PC-3 (cell line): ENCODE data around the gene PAOX. TPM values are rescaled to one million over a fixed set of nuclear protein-coding genes. Genes with fewer than 3 reads are reported as not detected.

Experiments
- ATAC-seq: fragments of 200-7000 bp; cut with Tn5 transposase; 2 replicates; pipeline ENCODE4 v1.9.1; 2020; ENCODE audit warnings: mild to moderate bottlenecking, moderate library complexity
- BruUV-seq: library from RNA; stranded (reverse); fragments of 400-500 nt; replicated peaks from 2 replicates; lab custom pipeline; 2021; lab: Mats Ljungman, UMichigan
- CTCF ChIA-PET: fragments of 300-600 bp; sonication (Branson Sonifier 250); formaldehyde crosslinking; loops from one replicate; lab custom pipeline; 2022; ENCODE audit warnings: antibody characterized with exemption; lab: Charles Lee
- POLR2A ChIA-PET: fragments of 300-600 bp; sonication (Branson Sonifier 250); formaldehyde crosslinking; loops from one replicate; lab custom pipeline; 2022; ENCODE audit warnings: antibody characterized with exemption; ENCODE audit not compliant: unreplicated experiment; lab: Charles Lee
- DNase-seq: peaks from one replicate; pipeline ENCODE4 v3.0.0-alpha.2; 2015
- H2AFZ ChIP-seq: fragments of 300-600 bp; sonication (generic); 2 replicates; pipeline ENCODE4 v1.6.0; 2016; ENCODE audit warnings: antibody characterized with exemption, low read length
- H3F3A ChIP-seq: fragments of 300-600 bp; sonication (generic); one replicate; pipeline ENCODE4 v1.6.0; 2017; ENCODE audit warnings: antibody characterized with exemption, low read length, control low read depth, mild to moderate bottlenecking; ENCODE audit not compliant: unreplicated experiment
- H3K27ac ChIP-seq: fragments of 300-600 bp; sonication (generic); 2 replicates; pipeline ENCODE4 v1.5.1; 2016; ENCODE audit warnings: mild to moderate bottlenecking, low read length
- H3K27me3 ChIP-seq: fragments of 300-600 bp; sonication (generic); 2 replicates; pipeline ENCODE4 v1.6.1; 2016; ENCODE audit warnings: low read length, mixed read lengths
- H3K36me3 ChIP-seq: fragments of 300-600 bp; sonication (generic); 2 replicates; pipeline ENCODE4 v1.6.1; 2016; ENCODE audit warnings: low read depth, mixed run types, low read length, mixed read lengths
- H3K4me1 ChIP-seq: fragments of 300-600 bp; sonication (generic); 2 replicates; pipeline ENCODE4 v1.5.1; 2016; ENCODE audit warnings: low read length; ENCODE audit not compliant: insufficient read depth
- H3K4me2 ChIP-seq: fragments of 300-600 bp; sonication (generic); 2 replicates; pipeline ENCODE4 v1.6.0; 2016; ENCODE audit warnings: low read length
- H3K4me3 ChIP-seq: fragments of 300-600 bp; sonication (generic); 2 replicates; pipeline ENCODE4 v1.5.1; 2016; ENCODE audit warnings: mild to moderate bottlenecking, low read length, mixed read lengths
- H3K79me2 ChIP-seq: fragments of 300-600 bp; sonication (generic); 2 replicates; pipeline ENCODE4 v1.6.1; 2017; ENCODE audit warnings: low read length, mixed read lengths
- H3K9ac ChIP-seq: fragments of 300-600 bp; sonication (generic); 2 replicates; pipeline ENCODE4 v1.6.0; 2016; ENCODE audit warnings: mild to moderate bottlenecking, low read length
- H3K9me2 ChIP-seq: fragments of 300-600 bp; sonication (generic); replicated peaks from 2 replicates; pipeline ENCODE4 v1.6.1; 2016; ENCODE audit warnings: mixed run types, low read length, mixed read lengths
- H3K9me3 ChIP-seq: fragments of 300-600 bp; sonication (generic); 2 replicates; pipeline ENCODE4 v1.6.1; 2016; ENCODE audit warnings: low read length, mixed read lengths
- H4K20me1 ChIP-seq: fragments of 300-600 bp; sonication (generic); 2 replicates; pipeline ENCODE4 v1.6.1; 2016; ENCODE audit warnings: low read length, mixed read lengths
- CTCF ChIP-seq: fragments of 300-600 bp; sonication (generic); conservative IDR thresholded peaks from 2 replicates; pipeline ENCODE4 v1.5.1; 2017; ENCODE audit warnings: antibody characterized with exemption, low read depth, mild to moderate bottlenecking, low read length
- EZH2 ChIP-seq: fragments of 300-600 bp; sonication (generic); IDR thresholded peaks from one replicate; pipeline ENCODE4 v1.6.1; 2017; ENCODE audit warnings: antibody characterized with exemption, mild to moderate bottlenecking, low read length; ENCODE audit not compliant: unreplicated experiment
- EZH2phosphoT487 ChIP-seq: fragments of 300-600 bp; sonication (generic); IDR thresholded peaks from 2 replicates; pipeline ENCODE4 v1.6.1; 2018; ENCODE audit warnings: mild to moderate bottlenecking, antibody characterized with exemption, low read length, borderline replicate concordance
- intact Hi-C: fragments of 100-400 bp; cut with micrococcal nuclease; formaldehyde crosslinking; loops from 2 replicates; pipeline ENCODE4 v1.9.0; 2023
- total RNA-seq: library from RNA; depleted of rRNA; stranded (reverse); fragments of >200 nt; gene quantifications from 2 replicates; pipeline ENCODE4 v1.2.3, GENCODE V29; 2014

The PAOX gene
- total RNA-seq, 1 experiment from 2014 or later = 4.1 TPM

GRCh38 chr10:133390597-133391248 lies 11.7 kb downstream of the PAOX start:
- no peak overlapping the region for H2AFZ ChIP-seq
- no peaks in the 10 kb centered on the region for H3F3A ChIP-seq
- TF ChIP-seq EZH2 = no peak
- TF ChIP-seq CTCF = no peak
- no peak for TF ChIP-seq EZH2phosphoT487
- H3K27me3 ChIP-seq = no peaks in the 10 kb centered on the region
- ChIA-PET CTCF (no interaction called here), POLR2A (interaction anchor here (0.5 kb wide), 1 partner anchor 15 kb away, joined by 5 read pairs; no protein-coding TSS in a partner anchor)
- H3K9me3 ChIP-seq = no peaks in the 10 kb centered on the region
- H3K36me3 ChIP-seq = no peaks in the 10 kb centered on the region; the same call in 1 of the 2 replicates
- no peaks in the 10 kb centered on the region for H3K9me2 ChIP-seq
- no peak overlapping the region for H3K9ac ChIP-seq
- BruUV-seq = no TSS peak
- H3K4me1 ChIP-seq = peaks cover 9% of the 10 kb centered on the region
- H3K27ac ChIP-seq = no peak overlapping the region
- no peak overlapping the region for H3K4me3 ChIP-seq
- H4K20me1 ChIP-seq = no peaks in the 10 kb centered on the region
- intact Hi-C loops = no loop called here
- DNase-seq = no peak
- H3K4me2 ChIP-seq = no peak overlapping the region
- ATAC-seq = no peak
- H3K79me2 ChIP-seq = peaks cover 16% of the 10 kb centered on the region

- H3K36me3 ChIP-seq = peaks cover 4% of the 10 kb centered on the region; the same call in 1 of the 2 replicates
- no peaks in the 10 kb centered on the region for H4K20me1 ChIP-seq
- BruUV-seq = no TSS peak
- no peak overlapping the region for H2AFZ ChIP-seq
- ATAC-seq (no peak), DNase-seq (no peak)
- no peaks in the 10 kb centered on the region for H3K27me3 ChIP-seq
- peaks cover 15% of the 10 kb centered on the region for H3K4me1 ChIP-seq
- no peaks in the 10 kb centered on the region for H3K9me2 ChIP-seq
- no peak overlapping the region for H3K4me3 ChIP-seq
- no peak overlapping the region for H3K27ac ChIP-seq
- ChIA-PET POLR2A (interaction anchor here (0.5 kb wide), 1 partner anchor 15 kb away, joined by 5 read pairs; no protein-coding TSS in a partner anchor), CTCF (no interaction called here)
- no peak overlapping the region for H3K4me2 ChIP-seq
- H3K79me2 ChIP-seq = peaks cover 22% of the 10 kb centered on the region
- intact Hi-C loops = no loop called here
- no peak for TF ChIP-seq EZH2
- no peak for TF ChIP-seq EZH2phosphoT487
- TF ChIP-seq CTCF = no peak
- H3F3A ChIP-seq = no peaks in the 10 kb centered on the region
- no peaks in the 10 kb centered on the region for H3K9me3 ChIP-seq
- no peak overlapping the region for H3K9ac ChIP-seq
Measured at GRCh38 chr10:133391249-133391635, 12.2 kb downstream of the PAOX start.
